OCI-LY7 (cell line): ENCODE results near the gene SLIT3.

Source experiments
- CTCF ChIP-seq: fragments of 200-600 bp; sonication (generic); conservative IDR thresholded peaks from 2 replicates; pipeline ENCODE4 v1.5.1; 2014; ENCODE audit warnings: mild to moderate bottlenecking, antibody characterized with exemption, low read length, moderate library complexity, mixed read lengths
- EZH2phosphoT487 ChIP-seq: fragments of 200-600 bp; sonication (generic); IDR thresholded peaks from 2 replicates; pipeline ENCODE4 v1.6.1; 2018; ENCODE audit warnings: low read depth, borderline replicate concordance, mild to moderate bottlenecking, mixed run types, antibody characterized with exemption, low read length, moderate library complexity, mixed read lengths

DNA sequence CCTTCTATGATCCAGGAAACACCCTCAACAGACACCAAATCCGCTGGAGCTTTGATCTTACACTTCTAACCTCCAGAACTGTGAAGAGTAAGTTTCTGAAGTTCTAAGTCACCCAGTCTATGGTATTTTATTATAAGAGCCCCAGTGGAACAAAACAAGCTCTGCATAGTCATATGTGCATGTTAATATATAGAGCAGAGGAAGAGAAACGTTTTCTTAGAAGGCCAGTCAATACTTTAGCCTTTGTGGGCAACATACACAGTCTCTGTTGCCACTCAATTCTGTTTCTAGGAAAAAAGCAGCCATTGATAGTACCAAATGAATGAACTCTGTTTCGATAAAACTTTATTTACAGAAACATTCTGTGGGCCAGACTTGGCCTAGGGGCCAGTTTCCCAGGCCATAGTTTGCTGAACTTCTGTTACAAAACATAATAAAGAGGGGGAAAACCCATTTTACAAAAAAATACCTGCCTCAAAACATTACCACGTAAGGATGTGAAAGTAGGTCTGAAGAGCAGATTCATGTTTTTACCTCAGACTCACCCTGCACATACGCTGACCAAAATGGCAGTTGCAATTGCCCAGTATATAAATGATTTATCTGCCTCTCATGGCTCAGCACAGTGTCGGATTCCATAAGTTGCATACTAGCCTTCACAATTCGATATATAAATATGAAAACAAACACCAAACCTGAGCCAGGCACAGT lies 350.5 kb downstream of the SLIT3 start:
- TF ChIP-seq CTCF (no peak), EZH2phosphoT487 (no peak)
